ENCODE measurements around the gene HLA-DRB1.

DNA sequence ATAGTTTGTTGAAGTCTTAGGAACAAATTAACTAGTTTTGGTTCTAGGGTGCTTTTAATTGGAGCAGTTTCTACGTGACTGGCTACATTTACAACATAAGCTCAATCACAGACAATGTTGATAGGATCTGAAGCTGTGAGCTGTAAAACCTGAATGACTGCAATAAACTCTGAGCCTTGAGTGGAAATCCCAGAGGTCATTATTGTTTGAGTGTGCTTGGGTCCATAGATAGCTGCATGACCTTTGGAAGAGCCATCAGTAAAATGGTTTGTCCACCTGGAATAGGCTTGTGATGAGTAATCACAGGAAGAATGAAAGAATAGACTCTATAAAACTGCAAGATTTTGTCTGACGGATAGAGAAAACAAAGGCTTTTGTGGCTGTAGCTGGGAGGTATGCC, 26.7 kb downstream of the HLA-DRB1 start:
- TF ChIP-seq, protein P1, sequence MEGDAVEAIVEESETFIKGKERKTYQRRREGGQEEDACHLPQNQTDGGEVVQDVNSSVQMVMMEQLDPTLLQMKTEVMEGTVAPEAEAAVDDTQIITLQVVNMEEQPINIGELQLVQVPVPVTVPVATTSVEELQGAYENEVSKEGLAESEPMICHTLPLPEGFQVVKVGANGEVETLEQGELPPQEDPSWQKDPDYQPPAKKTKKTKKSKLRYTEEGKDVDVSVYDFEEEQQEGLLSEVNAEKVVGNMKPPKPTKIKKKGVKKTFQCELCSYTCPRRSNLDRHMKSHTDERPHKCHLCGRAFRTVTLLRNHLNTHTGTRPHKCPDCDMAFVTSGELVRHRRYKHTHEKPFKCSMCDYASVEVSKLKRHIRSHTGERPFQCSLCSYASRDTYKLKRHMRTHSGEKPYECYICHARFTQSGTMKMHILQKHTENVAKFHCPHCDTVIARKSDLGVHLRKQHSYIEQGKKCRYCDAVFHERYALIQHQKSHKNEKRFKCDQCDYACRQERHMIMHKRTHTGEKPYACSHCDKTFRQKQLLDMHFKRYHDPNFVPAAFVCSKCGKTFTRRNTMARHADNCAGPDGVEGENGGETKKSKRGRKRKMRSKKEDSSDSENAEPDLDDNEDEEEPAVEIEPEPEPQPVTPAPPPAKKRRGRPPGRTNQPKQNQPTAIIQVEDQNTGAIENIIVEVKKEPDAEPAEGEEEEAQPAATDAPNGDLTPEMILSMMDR (IDR thresholded peaks at IDR 0.05): no peak
- TF ChIP-seq POLR2A (IDR thresholded peaks at IDR 0.05): no peak

All from Peyer's patch (tissue), 4 donors.